IMR-90 (cell line): ENCODE measurements around the gene ABHD17A. TPM values are rescaled to one million over a fixed set of nuclear protein-coding genes. Genes with fewer than 3 reads are reported as not detected.

Experiments
- ATAC-seq: fragments of 200-7000 bp; cut with Tn5 transposase; 2 replicates; pipeline ENCODE4 v1.9.1; 2020; ENCODE audit warnings: low read depth, mild to moderate bottlenecking, moderate library complexity
- BruUV-seq: library from RNA; stranded (reverse); fragments of 400-500 nt; replicated peaks from 2 replicates; lab custom pipeline; 2021; lab: Mats Ljungman, UMichigan
- CTCF ChIA-PET: fragments of 300-600 bp; formaldehyde crosslinking; extraction: SDS; loops from one replicate; lab custom pipeline; 2021; ENCODE audit warnings: antibody characterized with exemption; lab: Yijun Ruan, JAX
- POLR2A ChIA-PET: fragments of 300-600 bp; sonication (Branson Sonifier 250); formaldehyde crosslinking; loops from one replicate; lab custom pipeline; 2022; ENCODE audit warnings: antibody characterized with exemption; ENCODE audit not compliant: unreplicated experiment; lab: Charles Lee
- DNase-seq: peaks from one replicate; pipeline ENCODE4 v3.0.0; 2013
- H2AFZ ChIP-seq: replicated peaks from 2 replicates; pipeline ENCODE3; 2013; ENCODE audit warnings: low read length, mild to moderate bottlenecking; ENCODE audit not compliant: poor library complexity
- H2AK5ac ChIP-seq: 2 replicates; pipeline ENCODE4 v1.6.1; 2013; ENCODE audit warnings: low read depth, low read length, inconsistent platforms
- H2AK9ac ChIP-seq: replicated peaks from 2 replicates; pipeline ENCODE3; 2013; ENCODE audit warnings: mild to moderate bottlenecking, low read depth, low read length, moderate library complexity; ENCODE audit not compliant: poor library complexity
- H2BK120ac ChIP-seq: 2 replicates; pipeline ENCODE4 v1.6.1; 2013; ENCODE audit warnings: low read depth, low read length, inconsistent platforms
- H2BK15ac ChIP-seq: 3 replicates; pipeline ENCODE4 v1.6.1; 2013; ENCODE audit warnings: low read depth, low read length, inconsistent platforms
- H2BK20ac ChIP-seq: 2 replicates; pipeline ENCODE4 v1.6.1; 2013; ENCODE audit warnings: low read depth, mild to moderate bottlenecking, inconsistent platforms, low read length, moderate library complexity
- H2BK5ac ChIP-seq: 2 replicates; pipeline ENCODE4 v1.6.1; 2013; ENCODE audit warnings: mild to moderate bottlenecking, low read depth, low read length, inconsistent platforms; ENCODE audit not compliant: poor library complexity, severe bottlenecking
- H3K14ac ChIP-seq: replicated peaks from 2 replicates; pipeline ENCODE4 v1.6.1; 2013; ENCODE audit warnings: low read depth, low read length, inconsistent platforms
- H3K18ac ChIP-seq: 2 replicates; pipeline ENCODE4 v1.6.1; 2013; ENCODE audit warnings: low read depth, low read length, control low read depth
- H3K23ac ChIP-seq: 2 replicates; pipeline ENCODE4 v1.6.1; 2013; ENCODE audit warnings: low read depth, low read length, inconsistent platforms
- H3K27ac ChIP-seq: 2 replicates; pipeline ENCODE4 v1.5.1; 2013; ENCODE audit warnings: mild to moderate bottlenecking, control low read depth, low read length; ENCODE audit not compliant: insufficient read depth
- H3K27me3 ChIP-seq: 2 replicates; pipeline ENCODE4 v1.6.1; 2013; ENCODE audit warnings: low read length; ENCODE audit not compliant: control insufficient read depth, insufficient read depth
- H3K36me3 ChIP-seq: 2 replicates; pipeline ENCODE4 v1.6.1; 2013; ENCODE audit warnings: low read length, mixed read lengths; ENCODE audit not compliant: control insufficient read depth, insufficient read depth
- H3K4ac ChIP-seq: 2 replicates; pipeline ENCODE4 v1.6.1; 2013; ENCODE audit warnings: low read depth, low read length, inconsistent platforms
- H3K4me1 ChIP-seq: 2 replicates; pipeline ENCODE4 v1.6.1; 2013; ENCODE audit warnings: low read length, mixed read lengths; ENCODE audit not compliant: control insufficient read depth, insufficient read depth
- H3K4me2 ChIP-seq: 2 replicates; pipeline ENCODE4 v1.6.1; 2013; ENCODE audit warnings: low read depth, mild to moderate bottlenecking, control low read depth, low read length, moderate library complexity
- H3K4me3 ChIP-seq: 2 replicates; pipeline ENCODE4 v1.5.1; 2013; ENCODE audit warnings: low read depth, mild to moderate bottlenecking, control low read depth, low read length, moderate library complexity; ENCODE audit not compliant: insufficient read depth
- H3K56ac ChIP-seq: 2 replicates; pipeline ENCODE4 v1.6.1; 2013; ENCODE audit warnings: low read length, inconsistent platforms; ENCODE audit not compliant: insufficient read depth; ENCODE audit errors: extremely low read depth
- H3K79me1 ChIP-seq, 2 experiments: 2 replicates each; pipeline ENCODE4 v1.6.1; 2013; ENCODE audit warnings: low read length in 2 of 2, inconsistent platforms in 1 of 2, low read depth in 1 of 2
- H3K9ac ChIP-seq: 2 replicates; pipeline ENCODE4 v1.6.1; 2013; ENCODE audit warnings: low read depth, low read length, control low read depth
- H3K9me1 ChIP-seq: 2 replicates; pipeline ENCODE4 v1.6.1; 2013; ENCODE audit warnings: low read length, inconsistent platforms; ENCODE audit not compliant: insufficient read depth
- H3K9me3 ChIP-seq: 2 replicates; pipeline ENCODE4 v1.6.1; 2013; ENCODE audit warnings: low read length; ENCODE audit not compliant: control insufficient read depth, insufficient read depth
- H4K20me1 ChIP-seq: 2 replicates; pipeline ENCODE4 v1.6.1; 2013; ENCODE audit warnings: low read length, inconsistent platforms; ENCODE audit not compliant: insufficient read depth
- H4K5ac ChIP-seq: 2 replicates; pipeline ENCODE4 v1.6.1; 2013; ENCODE audit warnings: mild to moderate bottlenecking, low read depth, low read length, control low read depth
- H4K8ac ChIP-seq, 2 experiments: 2 replicates each; pipeline ENCODE4 v1.6.1; 2013; ENCODE audit warnings: low read depth in 2 of 2, low read length in 2 of 2, control low read depth in 1 of 2, inconsistent platforms in 1 of 2
- H4K91ac ChIP-seq: 2 replicates; pipeline ENCODE4 v1.6.1; 2013; ENCODE audit warnings: low read depth, low read length, inconsistent platforms; ENCODE audit not compliant: insufficient read depth
- BHLHE40 ChIP-seq: fragments of 150-350 bp; IDR thresholded peaks from 2 replicates; pipeline ENCODE4 v1.6.1; 2016; ENCODE audit warnings: mild to moderate bottlenecking, low read depth, low read length
- CEBPB ChIP-seq: IDR thresholded peaks from 2 replicates; pipeline ENCODE4 v1.6.1; 2012; ENCODE audit warnings: low read depth, low read length, improper control_type of control experiment
- CHD1 ChIP-seq: IDR thresholded peaks from 2 replicates; pipeline ENCODE4 v1.6.1; 2012; ENCODE audit warnings: low read depth, low read length, improper control_type of control experiment
- CTCF ChIP-seq: conservative IDR thresholded peaks from 2 replicates; pipeline ENCODE4 v1.5.1; 2012; ENCODE audit warnings: mild to moderate bottlenecking, low read depth, low read length, improper control_type of control experiment
- ELK1 ChIP-seq: fragments of 150-350 bp; IDR thresholded peaks from 2 replicates; pipeline ENCODE4 v1.6.1; 2016; ENCODE audit warnings: low read depth, mild to moderate bottlenecking, low read length, moderate library complexity, borderline replicate concordance
- FOS ChIP-seq: fragments of 150-350 bp; IDR thresholded peaks from 2 replicates; pipeline ENCODE4 v1.6.1; 2016; ENCODE audit warnings: low read depth, low read length
- MAFK ChIP-seq: IDR thresholded peaks from 2 replicates; pipeline ENCODE4 v1.6.1; 2012; ENCODE audit warnings: low read depth, low read length, improper control_type of control experiment
- MAZ ChIP-seq: IDR thresholded peaks from 2 replicates; pipeline ENCODE4 v1.6.1; 2012; ENCODE audit warnings: low read depth, mild to moderate bottlenecking, low read length, improper control_type of control experiment, moderate library complexity, borderline replicate concordance
- MXI1 ChIP-seq: IDR thresholded peaks from 2 replicates; pipeline ENCODE4 v1.6.1; 2012; ENCODE audit warnings: low read depth, mild to moderate bottlenecking, low read length, moderate library complexity, borderline replicate concordance
- NFE2L2 ChIP-seq: fragments of 150-350 bp; IDR thresholded peaks from 2 replicates; pipeline ENCODE4 v1.6.1; 2016; ENCODE audit warnings: low read depth, mild to moderate bottlenecking, low read length
- POLR2A ChIP-seq: IDR thresholded peaks from 2 replicates; pipeline ENCODE4 v1.6.1; 2012; ENCODE audit warnings: mild to moderate bottlenecking, low read depth, low read length
- RAD21 ChIP-seq: IDR thresholded peaks from 2 replicates; pipeline ENCODE4 v1.6.1; 2012; ENCODE audit warnings: low read length, improper control_type of control experiment
- RCOR1 ChIP-seq: IDR thresholded peaks from 2 replicates; pipeline ENCODE4 v1.6.1; 2012; ENCODE audit warnings: mild to moderate bottlenecking, low read length, improper control_type of control experiment; ENCODE audit not compliant: insufficient replicate concordance
- RFX5 ChIP-seq: IDR thresholded peaks from 2 replicates; pipeline ENCODE4 v1.8.0; 2012; ENCODE audit warnings: low read depth, mild to moderate bottlenecking, low read length, moderate library complexity
- SMC3 ChIP-seq: fragments of 150-350 bp; IDR thresholded peaks from 2 replicates; pipeline ENCODE4 v1.6.1; 2016; ENCODE audit warnings: low read depth, mild to moderate bottlenecking, antibody characterized with exemption, low read length, moderate library complexity
- USF2 ChIP-seq: fragments of 150-350 bp; IDR thresholded peaks from 2 replicates; pipeline ENCODE4 v1.6.1; 2017; ENCODE audit warnings: mild to moderate bottlenecking, antibody characterized with exemption, low read length, low read depth
- WGBS, 2 experiments: methylation state at CpG; one replicate each; pipeline versions ENCODE4 v1.1.5 to v1.1.7; 2013; ENCODE audit warnings: missing lambda C conversion rate in 2 of 2; ENCODE audit not compliant: insufficient read length in 1 of 2; ENCODE audit errors: extremely low coverage in 2 of 2; 5-methylcytosine and 5-hydroxymethylcytosine counted together
- dilution Hi-C: fragments of 300-500 bp; cut with HindIII; formaldehyde crosslinking; loops from one replicate; pipeline ENCODE4 v1.14.3; 2018; ENCODE audit warnings: low sequenced_read_pairs; ENCODE audit not compliant: unreplicated experiment
- in situ Hi-C: fragments of 300-500 bp; cut with MboI; formaldehyde crosslinking; loops from 3 replicates; pipeline ENCODE4 v1.14.3; 2019; ENCODE audit warnings: low sequenced_read_pairs, inconsistent platforms, mixed read lengths
- intact Hi-C: fragments of 100-400 bp; cut with micrococcal nuclease; formaldehyde crosslinking; loops from 2 replicates; pipeline ENCODE4 v1.10.0; 2022
- polyA plus RNA-seq, 3 experiments: library from polyadenylated mRNA; depleted of rRNA; stranded (reverse); fragments of >200 nt; gene quantifications; 2 replicates each; pipeline ENCODE4 v1.2.3, GENCODE V29; 2012; ENCODE audit warnings: low replicate concordance in 1 of 3
- total RNA-seq: library from RNA; depleted of rRNA; stranded (reverse); fragments of >200 nt; gene quantifications from 2 replicates; pipeline ENCODE4 v1.2.3, GENCODE V29; 2012

Gene ABHD17A
- total and polyA plus RNA-seq, 2 of the 4 experiments (the other 2 are of a cell fraction): 37.8 to 76.2 TPM

GRCh38 chr19:1856345-1856697 is 29.0 kb downstream of the ABHD17A start:
- H3K9ac ChIP-seq: peak overlapping the region; percentile 88
- H3K56ac ChIP-seq: no peak overlapping the region
- H3K14ac ChIP-seq: peak overlapping the region; percentile 97
- TF ChIP-seq CHD1: no peak
- no peak for TF ChIP-seq USF2
- no peak for TF ChIP-seq ELK1
- no peak for TF ChIP-seq POLR2A
- TF ChIP-seq MAFK: no peak
- no peak for TF ChIP-seq CEBPB
- no peak for TF ChIP-seq MAZ
- TF ChIP-seq RAD21: no peak
- no peak for TF ChIP-seq MXI1
- TF ChIP-seq CTCF: no peak
- TF ChIP-seq RCOR1: no peak
- no peak for TF ChIP-seq RFX5
- no peak for TF ChIP-seq NFE2L2
- TF ChIP-seq FOS: no peak
- no peak for TF ChIP-seq SMC3
- no peak for TF ChIP-seq BHLHE40
- no CpG with 5 or more reads among the region's 6 CpGs for WGBS, 2 experiments
- H3K27me3 ChIP-seq: no peaks in the 10 kb centered on the region
- peaks cover 56% of the 10 kb centered on the region for H3K4me1 ChIP-seq
- ChIA-PET CTCF (interaction anchor here (0.6 kb wide), 1 partner anchor 27 kb away, joined by 3 read pairs; no protein-coding TSS in a partner anchor), POLR2A (no interaction called here)
- no peak overlapping the region for H2BK20ac ChIP-seq
- peak overlapping the region; percentile 51; the same call in 1 of the 3 replicates for H2BK15ac ChIP-seq
- peaks cover 78% of the 10 kb centered on the region for H4K20me1 ChIP-seq
- no peaks in the 10 kb centered on the region for H3K36me3 ChIP-seq
- H2AK9ac ChIP-seq: peak overlapping the region; percentile 100
- H2BK5ac ChIP-seq: peak overlapping the region; percentile 94
- intact Hi-C loops: no loop called here
- H2AFZ ChIP-seq: peak overlapping the region; percentile 82
- peaks cover 7% of the 10 kb centered on the region; the same call in 1 of the 2 replicates for H3K9me1 ChIP-seq
- peak overlapping the region; percentile 6; the same call in 1 of the 2 replicates for H3K4me3 ChIP-seq
- H2BK120ac ChIP-seq: peak overlapping the region; percentile 80
- ATAC-seq (no peak), DNase-seq (no peak)
- H4K5ac ChIP-seq: peak overlapping the region; percentile 84
- H3K18ac ChIP-seq: peak overlapping the region; percentile 9; the same call in 1 of the 2 replicates
- peak overlapping the region; percentile 97 for H4K91ac ChIP-seq
- no peaks in the 10 kb centered on the region for H3K9me3 ChIP-seq
- H3K79me1 ChIP-seq: peaks cover 8 to 89% of the 10 kb centered on the region in 2 experiments; a peak in 3 of 4 replicates
- peak overlapping the region; percentile 98 for H3K4ac ChIP-seq
- BruUV-seq: no TSS peak
- peak overlapping the region; percentile 90 for H3K4me2 ChIP-seq
- peak overlapping the region; percentile 88 to 93 for H4K8ac ChIP-seq
- peak overlapping the region; percentile 100 for H2AK5ac ChIP-seq
- dilution Hi-C loops: no loop called here
- peak overlapping the region; percentile 98 for H3K27ac ChIP-seq
- in situ Hi-C loops: no loop called here
- H3K23ac ChIP-seq: peak overlapping the region; percentile 54
